HG02763 (cell line): ENCODE results near the gene APCS.

Experiments
- ATAC-seq: cut with Tn5 transposase; IDR thresholded peaks from one replicate; pipeline ENCODE4 v1.9.1; 2021; ENCODE audit warnings: mild to moderate bottlenecking, moderate library complexity; ENCODE audit not compliant: unreplicated experiment

APCS gene, protein sequence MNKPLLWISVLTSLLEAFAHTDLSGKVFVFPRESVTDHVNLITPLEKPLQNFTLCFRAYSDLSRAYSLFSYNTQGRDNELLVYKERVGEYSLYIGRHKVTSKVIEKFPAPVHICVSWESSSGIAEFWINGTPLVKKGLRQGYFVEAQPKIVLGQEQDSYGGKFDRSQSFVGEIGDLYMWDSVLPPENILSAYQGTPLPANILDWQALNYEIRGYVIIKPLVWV

GRCh38 chr1:159587461-159587951 is at the start of gene APCS:
Gene APCS (plus strand): TSS chr1:159587826. CDS start chr1:159587922, 96 bp downstream.
- no peak for ATAC-seq

- ATAC-seq = no peak
Measured at GRCh38 chr1:159548126-159548525, 39.5 kb upstream of the APCS start.

DNA sequence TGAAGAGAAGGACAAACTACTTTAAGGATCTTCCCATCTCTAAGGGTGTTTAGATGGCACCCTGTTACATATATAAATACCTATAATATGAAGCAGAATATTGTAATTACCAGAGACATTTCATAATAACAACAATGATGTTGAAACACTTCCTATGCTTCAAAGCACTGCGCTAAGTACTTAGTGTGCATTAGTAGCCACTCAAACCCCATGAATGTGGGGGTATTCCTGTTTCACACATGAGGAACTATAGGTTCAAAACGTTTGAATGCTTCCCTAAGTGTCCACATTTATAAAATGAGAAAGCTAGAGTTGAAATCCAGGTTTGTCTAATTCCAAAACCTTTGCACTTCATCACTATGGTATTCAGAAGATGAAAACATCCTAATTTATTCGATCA is 33.4 kb upstream of the APCS start:
- no peak for ATAC-seq

- ATAC-seq = no peak
Measured at GRCh38 chr1:159554696-159555095, 32.9 kb upstream of the APCS start.

DNA sequence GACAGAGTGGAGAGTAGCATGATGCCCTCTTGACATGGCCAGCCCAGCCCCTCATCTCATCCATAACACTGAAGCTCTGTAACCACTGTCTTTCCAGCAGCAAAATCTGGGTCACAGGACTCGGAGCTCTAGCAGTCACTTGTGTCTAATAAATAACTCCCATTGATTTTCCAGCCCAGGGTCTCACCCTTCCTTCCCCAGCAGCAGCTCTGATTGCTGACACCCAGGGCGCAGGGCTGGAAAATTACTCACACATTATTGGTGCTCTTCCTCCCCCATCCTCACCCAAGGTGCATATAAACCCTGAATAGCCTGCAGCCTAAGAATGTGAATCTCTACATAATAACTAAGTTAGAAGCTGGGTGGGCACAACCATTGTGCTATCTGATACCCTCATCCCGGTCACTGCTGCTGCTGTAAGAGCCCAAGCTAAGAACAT is 30.7 kb upstream of the APCS start:
- ATAC-seq = no peak

DNA sequence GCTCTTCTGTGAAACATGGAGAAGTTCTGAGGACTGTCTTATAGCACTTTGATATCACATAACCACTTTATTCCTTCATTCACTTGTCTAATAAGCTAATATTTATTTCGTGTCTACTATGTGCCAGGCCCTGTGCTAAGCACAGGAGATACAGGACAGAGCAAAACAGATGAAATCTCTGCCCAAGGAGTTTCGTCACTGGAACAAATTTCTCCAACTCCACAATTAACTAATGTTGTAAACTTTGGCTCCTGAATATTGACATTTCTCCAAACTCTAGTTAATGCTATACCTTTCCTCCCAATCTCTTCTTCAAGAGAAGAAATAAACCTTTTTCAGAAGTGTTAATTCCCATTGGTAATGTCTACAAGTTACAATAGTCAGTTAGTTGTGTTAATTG is 27.0 kb upstream of the APCS start:
- no peak for ATAC-seq

- ATAC-seq = no peak
Measured at GRCh38 chr1:159561497-159561896, 26.1 kb upstream of the APCS start.

GRCh38 chr1:159562680-159563079 is 24.9 kb upstream of the APCS start:
- ATAC-seq = no peak

- ATAC-seq = no peak
Measured at GRCh38 chr1:159577446-159577845, 10.2 kb upstream of the APCS start.

DNA sequence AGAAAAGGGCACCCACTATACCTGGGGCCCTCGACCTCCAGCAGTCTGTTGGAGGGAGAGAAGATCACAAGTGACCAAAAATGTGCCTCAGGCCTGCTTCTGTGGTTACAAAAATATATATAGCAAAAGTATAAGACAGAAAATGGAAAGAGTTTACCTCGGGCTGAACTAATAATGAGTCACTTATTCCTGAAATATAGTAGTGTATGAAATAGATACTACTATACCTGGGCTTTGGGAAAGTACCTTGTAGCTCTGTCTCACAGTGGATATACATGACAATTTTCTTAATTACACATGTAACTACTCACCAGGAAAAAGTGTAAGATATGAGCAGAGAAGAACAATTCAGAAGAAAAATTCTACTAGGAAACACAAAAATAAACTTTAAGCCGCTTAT is 7.3 kb upstream of the APCS start:
- ATAC-seq = no peak

- ATAC-seq = no peak
Measured at GRCh38 chr1:159581422-159581821, 6.2 kb upstream of the APCS start.

DNA sequence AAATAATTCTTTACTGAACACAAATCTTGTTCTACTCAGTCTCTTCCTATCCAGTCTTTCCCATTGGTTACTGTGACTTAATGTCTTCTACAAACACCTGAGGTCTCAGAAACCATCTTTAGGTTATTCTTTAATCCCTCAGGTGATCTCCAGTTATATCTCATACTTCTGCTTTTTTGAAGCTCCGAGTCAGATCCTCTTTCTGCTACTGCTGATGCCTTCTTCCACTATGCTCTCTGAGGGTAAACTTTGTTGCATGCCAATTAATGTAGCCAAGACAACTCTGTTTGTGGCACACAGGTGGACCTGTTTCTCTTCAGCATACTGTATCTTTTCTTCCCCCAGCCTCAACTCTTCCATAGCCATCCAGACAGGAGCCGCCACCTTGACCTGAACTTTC is 3.1 kb upstream of the APCS start:
- ATAC-seq = no peak

DNA sequence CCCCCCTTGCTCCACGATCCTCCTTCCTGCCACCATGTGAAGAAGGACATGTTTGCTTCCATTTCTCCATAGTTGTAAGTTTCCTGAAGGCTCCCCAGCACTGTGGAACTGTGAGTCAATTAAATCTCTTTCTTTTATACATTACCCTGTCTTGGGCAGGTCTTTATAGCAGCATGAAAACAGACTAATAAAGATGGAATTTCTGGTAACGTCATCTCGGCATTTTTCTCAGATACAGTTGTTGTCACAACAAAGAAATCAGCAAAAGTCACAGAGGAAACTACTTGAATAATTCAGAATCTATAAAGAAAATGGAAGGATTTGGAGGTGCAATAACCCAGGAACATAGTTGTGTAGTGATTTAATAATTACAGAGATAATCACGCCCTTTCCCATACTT is 4.4 kb downstream of the APCS start:
- no peak for ATAC-seq

- no peak for ATAC-seq
Measured at GRCh38 chr1:159594625-159595405, 7.2 kb downstream of the APCS start.

DNA sequence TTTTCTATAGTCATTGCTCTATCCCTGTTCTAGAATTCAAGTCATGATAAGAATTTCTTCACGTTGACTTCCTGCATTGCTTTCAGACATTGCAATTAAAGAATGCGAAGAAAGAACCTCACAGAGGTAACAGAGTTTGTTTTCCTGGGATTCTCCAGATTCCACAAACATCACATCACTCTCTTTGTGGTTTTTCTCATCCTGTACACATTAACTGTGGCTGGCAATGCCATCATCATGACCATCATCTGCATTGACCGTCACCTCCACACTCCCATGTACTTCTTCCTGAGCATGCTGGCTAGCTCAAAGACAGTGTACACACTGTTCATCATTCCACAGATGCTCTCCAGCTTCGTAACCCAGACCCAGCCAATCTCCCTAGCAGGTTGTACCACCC is 10.6 kb downstream of the APCS start:
- no peak for ATAC-seq

GRCh38 chr1:159600894-159601293 is 13.3 kb downstream of the APCS start:
- ATAC-seq = no peak

DNA sequence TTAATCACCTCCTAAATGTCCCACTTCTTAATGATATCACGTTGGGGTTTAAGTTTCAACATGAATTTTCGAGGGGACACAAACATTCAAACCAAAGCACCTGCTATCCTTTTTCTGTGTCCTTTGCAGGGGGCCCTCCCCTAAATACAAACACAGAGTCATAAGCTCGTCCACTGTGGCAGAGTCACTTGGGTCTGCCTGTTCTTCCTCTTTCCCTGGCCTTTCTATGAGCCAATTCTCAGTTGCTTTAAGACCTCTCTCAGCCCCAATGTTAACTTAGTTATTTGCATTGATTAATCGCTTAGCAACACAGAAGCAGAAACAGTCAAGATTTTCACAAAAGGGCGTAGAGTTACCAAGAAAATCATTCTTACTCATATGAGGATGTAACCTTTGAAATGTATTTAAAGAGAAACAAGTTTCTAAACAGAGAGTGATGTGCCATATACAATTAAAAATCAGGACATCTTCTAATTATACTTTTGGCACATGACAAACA is 14.9 kb downstream of the APCS start:
- ATAC-seq = no peak

- ATAC-seq = no peak
Measured at GRCh38 chr1:159612211-159612885, 24.7 kb downstream of the APCS start.

- ATAC-seq = no peak
Measured at GRCh38 chr1:159632922-159633321, 45.3 kb downstream of the APCS start.
